DND-41 (cell line): ENCODE data around the gene DNAH10.

Source experiments
- EZH2 ChIP-seq: IDR thresholded peaks from 3 replicates; pipeline ENCODE4 v1.6.1; 2012; ENCODE audit warnings: borderline replicate concordance, low read depth, mild to moderate bottlenecking, moderate library complexity, low read length, inconsistent platforms; ENCODE audit not compliant: severe bottlenecking
- TF ChIP-seq, protein P1 (sequence below): IDR thresholded peaks from 2 replicates; pipeline ENCODE4 v1.5.1; 2012; ENCODE audit warnings: borderline replicate concordance, low read length, moderate library complexity, mild to moderate bottlenecking; ENCODE audit not compliant: poor library complexity, severe bottlenecking; ENCODE audit errors: extremely low read depth

DNA sequence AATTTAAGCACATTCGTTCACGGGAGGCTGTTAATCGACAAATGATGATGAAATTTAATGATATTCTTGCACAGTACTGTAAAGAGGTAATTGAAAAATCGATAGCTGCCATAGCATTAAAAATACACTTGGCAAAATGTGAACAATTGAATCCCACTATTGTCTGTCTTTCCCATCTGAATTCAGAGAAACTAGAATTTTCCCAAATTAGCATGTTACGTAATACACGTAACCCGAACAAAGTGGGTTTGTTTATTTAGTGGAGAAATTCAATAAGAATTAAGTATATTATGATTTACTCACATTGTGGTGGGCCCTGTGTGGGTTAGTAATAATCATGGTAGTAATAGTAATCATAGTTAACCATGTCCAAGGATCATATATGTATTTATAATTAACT is 31.9 kb downstream of the DNAH10 start:
- TF ChIP-seq, protein P1, sequence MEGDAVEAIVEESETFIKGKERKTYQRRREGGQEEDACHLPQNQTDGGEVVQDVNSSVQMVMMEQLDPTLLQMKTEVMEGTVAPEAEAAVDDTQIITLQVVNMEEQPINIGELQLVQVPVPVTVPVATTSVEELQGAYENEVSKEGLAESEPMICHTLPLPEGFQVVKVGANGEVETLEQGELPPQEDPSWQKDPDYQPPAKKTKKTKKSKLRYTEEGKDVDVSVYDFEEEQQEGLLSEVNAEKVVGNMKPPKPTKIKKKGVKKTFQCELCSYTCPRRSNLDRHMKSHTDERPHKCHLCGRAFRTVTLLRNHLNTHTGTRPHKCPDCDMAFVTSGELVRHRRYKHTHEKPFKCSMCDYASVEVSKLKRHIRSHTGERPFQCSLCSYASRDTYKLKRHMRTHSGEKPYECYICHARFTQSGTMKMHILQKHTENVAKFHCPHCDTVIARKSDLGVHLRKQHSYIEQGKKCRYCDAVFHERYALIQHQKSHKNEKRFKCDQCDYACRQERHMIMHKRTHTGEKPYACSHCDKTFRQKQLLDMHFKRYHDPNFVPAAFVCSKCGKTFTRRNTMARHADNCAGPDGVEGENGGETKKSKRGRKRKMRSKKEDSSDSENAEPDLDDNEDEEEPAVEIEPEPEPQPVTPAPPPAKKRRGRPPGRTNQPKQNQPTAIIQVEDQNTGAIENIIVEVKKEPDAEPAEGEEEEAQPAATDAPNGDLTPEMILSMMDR = no peak
- no peak for TF ChIP-seq EZH2
